Transverse colon (tissue), 3 donors: ENCODE data around the gene ZNF571.

ENCODE experiments used
- EP300 ChIP-seq: sonication (generic); formaldehyde crosslinking; IDR thresholded peaks from one replicate; pipeline ENCODE4 v1.6.1; 2017; ENCODE audit warnings: antibody characterized with exemption, low read depth
- POLR2A ChIP-seq: fragments of 450-650 bp; IDR thresholded peaks from one replicate; pipeline ENCODE4 v1.6.1; 2016; ENCODE audit warnings: antibody characterized with exemption, mild to moderate bottlenecking, moderate library complexity
- TF ChIP-seq, protein P1 (sequence below), 5 experiments: fragments of 200-600 bp in 3 of 5; fragments of 450-650 bp in 2 of 5; sonication (generic) in 3 of 5; IDR thresholded peaks; 1 replicate in 2 of 5; 2 replicates in 3 of 5; pipeline ENCODE4 v1.5.1; 2016 to 2017; ENCODE audit warnings: antibody characterized with exemption in 5 of 5, inconsistent platforms in 3 of 5, mild to moderate bottlenecking in 2 of 5, moderate library complexity in 1 of 5

DNA sequence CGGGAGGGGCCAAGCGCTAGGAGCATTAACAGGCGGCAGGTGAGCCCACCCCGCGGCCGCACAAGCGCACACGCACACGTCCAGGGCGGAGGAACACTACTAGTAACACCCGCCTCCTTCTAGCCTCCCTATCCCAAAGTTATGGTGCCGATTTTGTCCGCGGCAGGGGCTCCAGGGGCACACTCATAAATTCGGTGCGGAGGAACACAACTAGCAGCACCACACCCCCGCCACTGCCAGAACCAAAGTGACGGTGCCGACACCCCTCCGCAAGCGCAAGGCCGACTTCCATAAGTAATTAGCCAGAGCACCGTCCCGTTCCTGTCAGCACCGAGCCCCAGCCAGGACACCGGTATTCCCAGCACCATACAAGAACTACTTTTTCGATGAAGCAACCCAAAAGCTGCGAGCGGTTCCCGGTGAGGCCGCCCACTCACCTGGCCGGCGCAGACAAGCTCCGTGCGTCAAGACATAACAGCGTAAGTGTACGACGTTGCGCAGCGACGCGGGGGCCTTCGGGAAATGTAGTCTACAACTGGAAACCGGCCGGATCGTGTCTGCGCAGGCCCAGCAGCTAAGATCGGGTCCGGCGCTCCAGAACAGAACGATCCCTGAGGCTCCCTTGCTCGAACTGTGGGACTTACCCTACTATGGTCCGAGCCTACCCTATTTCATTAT lies at the start of gene ZNF571, which contains the start of gene ZNF540:
- TF ChIP-seq, protein P1, sequence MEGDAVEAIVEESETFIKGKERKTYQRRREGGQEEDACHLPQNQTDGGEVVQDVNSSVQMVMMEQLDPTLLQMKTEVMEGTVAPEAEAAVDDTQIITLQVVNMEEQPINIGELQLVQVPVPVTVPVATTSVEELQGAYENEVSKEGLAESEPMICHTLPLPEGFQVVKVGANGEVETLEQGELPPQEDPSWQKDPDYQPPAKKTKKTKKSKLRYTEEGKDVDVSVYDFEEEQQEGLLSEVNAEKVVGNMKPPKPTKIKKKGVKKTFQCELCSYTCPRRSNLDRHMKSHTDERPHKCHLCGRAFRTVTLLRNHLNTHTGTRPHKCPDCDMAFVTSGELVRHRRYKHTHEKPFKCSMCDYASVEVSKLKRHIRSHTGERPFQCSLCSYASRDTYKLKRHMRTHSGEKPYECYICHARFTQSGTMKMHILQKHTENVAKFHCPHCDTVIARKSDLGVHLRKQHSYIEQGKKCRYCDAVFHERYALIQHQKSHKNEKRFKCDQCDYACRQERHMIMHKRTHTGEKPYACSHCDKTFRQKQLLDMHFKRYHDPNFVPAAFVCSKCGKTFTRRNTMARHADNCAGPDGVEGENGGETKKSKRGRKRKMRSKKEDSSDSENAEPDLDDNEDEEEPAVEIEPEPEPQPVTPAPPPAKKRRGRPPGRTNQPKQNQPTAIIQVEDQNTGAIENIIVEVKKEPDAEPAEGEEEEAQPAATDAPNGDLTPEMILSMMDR (IDR thresholded peaks at IDR 0.05) = no peak
- TF ChIP-seq POLR2A (peak; percentile 58), EP300 (no peak)
